ENCODE data around the gene GNAT1. TPM values are rescaled to one million over a fixed set of nuclear protein-coding genes. Genes with fewer than 3 reads are reported as not detected.

Gene GNAT1
- total and polyA plus RNA-seq, 4 donors = not detected

Small RNAs within 50 kb of the gene (microRNA-seq; reads per million reads assigned to microRNA genes)
- gene MIR566 (0 reads per million in 2 donors), gene MIR5787 (0 reads per million in 2 donors)

Other genes starting within 250 kb of the GNAT1 start
- 100 to 1,000 TPM; 151 to 222 TPM for gene RBM5, start 102.7 kb upstream of the GNAT1 start, total RNA-seq
- gene RBM5, start 102.7 kb upstream of the GNAT1 start, polyA plus RNA-seq = 100 to 1,000 TPM in 1 of 2 donors, 10 to 100 TPM in 1; 21.0 to 164 TPM
- gene SEMA3F, start 36.3 kb upstream of the GNAT1 start, total RNA-seq = 10 to 100 TPM; 39.2 to 40.3 TPM
- gene SEMA3F, start 36.3 kb upstream of the GNAT1 start, polyA plus RNA-seq = 10 to 100 TPM; 10.3 to 17.4 TPM
- gene SLC38A3, start 13.7 kb downstream of the GNAT1 start, total RNA-seq = 1 to 10 TPM in 1 of 2 donors, under 1 TPM in 1; 0.19 to 1.4 TPM
- under 1 TPM in 1 of 2 donors, not detected in 1; 0.56 TPM for gene SLC38A3, start 13.7 kb downstream of the GNAT1 start, polyA plus RNA-seq
- gene GNAI2, start 44.6 kb downstream of the GNAT1 start, total RNA-seq = 100 to 1,000 TPM; 301 to 356 TPM
- gene GNAI2, start 44.6 kb downstream of the GNAT1 start, polyA plus RNA-seq = 100 to 1,000 TPM; 174 to 217 TPM
- gene SEMA3B, start 77.5 kb downstream of the GNAT1 start, total RNA-seq = 10 to 100 TPM; 26.0 to 57.4 TPM
- gene SEMA3B, start 77.5 kb downstream of the GNAT1 start, polyA plus RNA-seq = 10 to 100 TPM; 23.3 to 69.5 TPM
- under 1 TPM in 1 of 2 donors, not detected in 1; 0.51 TPM for gene LSMEM2, start 87.5 kb downstream of the GNAT1 start, total RNA-seq
- 1 to 10 TPM in 1 of 2 donors, not detected in 1; 1.3 TPM for gene LSMEM2, start 87.5 kb downstream of the GNAT1 start, polyA plus RNA-seq
- gene IFRD2, start 100.8 kb downstream of the GNAT1 start, total RNA-seq = 10 to 100 TPM; 46.8 to 58.8 TPM
- gene IFRD2, start 100.8 kb downstream of the GNAT1 start, polyA plus RNA-seq = 10 to 100 TPM; 34.6 to 47.1 TPM
- gene HYAL3, start 107.8 kb downstream of the GNAT1 start, total RNA-seq = 1 to 10 TPM; 2.2 to 2.9 TPM
- 1 to 10 TPM in 1 of 2 donors, under 1 TPM in 1; 0.63 to 5.1 TPM for gene HYAL3, start 107.8 kb downstream of the GNAT1 start, polyA plus RNA-seq
- 10 to 100 TPM; 10.3 to 13.3 TPM for gene NAA80, start 107.8 kb downstream of the GNAT1 start, total RNA-seq
- 10 to 100 TPM in 1 of 2 donors, 1 to 10 TPM in 1; 2.8 to 16.9 TPM for gene NAA80, start 107.8 kb downstream of the GNAT1 start, polyA plus RNA-seq
- gene HYAL1, start 112.0 kb downstream of the GNAT1 start, total RNA-seq = 1 to 10 TPM; 6.9 to 9.3 TPM
- 1 to 10 TPM; 1.6 TPM for gene HYAL1, start 112.0 kb downstream of the GNAT1 start, polyA plus RNA-seq
- gene HYAL2, start 131.1 kb downstream of the GNAT1 start, total RNA-seq = 10 to 100 TPM; 52.6 to 71.2 TPM
- 10 to 100 TPM in 1 of 2 donors, 1 to 10 TPM in 1; 5.6 to 25.3 TPM for gene HYAL2, start 131.1 kb downstream of the GNAT1 start, polyA plus RNA-seq
- gene TUSC2, start 136.6 kb downstream of the GNAT1 start, total RNA-seq = 10 to 100 TPM; 18.9 to 22.6 TPM
- 10 to 100 TPM; 28.5 to 33.2 TPM for gene TUSC2, start 136.6 kb downstream of the GNAT1 start, polyA plus RNA-seq
- 10 to 100 TPM; 41.6 to 43.2 TPM for gene RASSF1, start 149.2 kb downstream of the GNAT1 start, total RNA-seq
- gene RASSF1, start 149.2 kb downstream of the GNAT1 start, polyA plus RNA-seq = 10 to 100 TPM; 33.6 to 42.3 TPM
- gene ZMYND10, start 154.1 kb downstream of the GNAT1 start, total RNA-seq = under 1 TPM; 0.68 to 0.96 TPM
- gene ZMYND10, start 154.1 kb downstream of the GNAT1 start, polyA plus RNA-seq = 1 to 10 TPM in 1 of 2 donors, under 1 TPM in 1; 0.13 to 3.5 TPM
- gene NPRL2, start 159.2 kb downstream of the GNAT1 start, total RNA-seq = 10 to 100 TPM; 11.9 to 21.4 TPM
- 10 to 100 TPM; 17.3 to 41.9 TPM for gene NPRL2, start 159.2 kb downstream of the GNAT1 start, polyA plus RNA-seq
- gene CYB561D2, start 159.3 kb downstream of the GNAT1 start, total RNA-seq = 10 to 100 TPM in 1 of 2 donors, 1 to 10 TPM in 1; 7.9 to 12.2 TPM
- 10 to 100 TPM in 1 of 2 donors, 1 to 10 TPM in 1; 6.8 to 14.4 TPM for gene CYB561D2, start 159.3 kb downstream of the GNAT1 start, polyA plus RNA-seq
- gene TMEM115, start 167.9 kb downstream of the GNAT1 start, total RNA-seq = 10 to 100 TPM; 27.8 to 32.9 TPM
- gene TMEM115, start 167.9 kb downstream of the GNAT1 start, polyA plus RNA-seq = 10 to 100 TPM; 10.3 to 31.8 TPM

All from aorta (tissue), 4 donors.